ENCODE results near the gene MZF1. TPM values are rescaled to one million over a fixed set of nuclear protein-coding genes. Genes with fewer than 3 reads are reported as not detected.
A peak's percentile ranks its signal among the peaks of the same experiment; 100 is the strongest.

The MZF1 gene
- total RNA-seq, 1 experiment from 2014 or later: 33.0 TPM

GRCh38 chr19:58518256-58519086 is 54.7 kb downstream of the MZF1 start:
- Histone ChIP-seq H3K4me1 (ENCODE audit: control insufficient read depth in 1 of 2, insufficient read depth in 2 of 2, low read length in 2 of 2) (peaks cover 15 to 42% of the 10 kb centered on the region in 2 experiments), H2AFZ (ENCODE audit: low read depth, low read length, poor library complexity, severe bottlenecking) (no peak overlapping the region), H3K79me2 (ENCODE audit: insufficient read depth, low read length) (peaks cover 49% of the 10 kb centered on the region), H3K27me3 (ENCODE audit: insufficient read depth, low read length) (no peaks in the 10 kb centered on the region), H3K36me3 (ENCODE audit: control insufficient read depth in 1 of 2, insufficient read depth in 2 of 2, low read length in 2 of 2) (peaks cover 2 to 17% of the 10 kb centered on the region in 2 experiments; a peak in 2 of 4 replicates), H3K4me2 (ENCODE audit: low read length) (peak overlapping the region; percentile 91), H3K9ac (ENCODE audit: low read length) (peak overlapping the region; percentile 84), H4K20me1 (ENCODE audit: insufficient read depth) (no peaks in the 10 kb centered on the region), H3K4me3 (replicated peaks in 1 of 2; ENCODE audit: low read depth in 1 of 2, low read length in 2 of 2) (peak overlapping the region; percentile 78 to 90), H3K27ac (ENCODE audit: low read depth, low read length) (peak overlapping the region; percentile 91), H3K9me2 (ENCODE audit: insufficient read depth) (no peaks in the 10 kb centered on the region), H3K9me3 (ENCODE audit: control insufficient read depth in 1 of 2, insufficient read depth in 1 of 2, low read depth in 1 of 2, low read length in 2 of 2) (no peaks in the 10 kb centered on the region)
- no TSS peak for BruUV-seq (replicated peaks)
- ChIA-PET POLR2A (interaction anchor here (0.6 to 3.8 kb wide), 6 partner anchors 17 to 156 kb away, joined by 3 to 33 read pairs (median 8); partner anchors contain the start of genes CHMP2A, TRIM28 and ZNF497), CTCF (interaction anchor here (0.5 to 3.3 kb wide), 11 partner anchors 11 to 290 kb away, joined by 3 to 20 read pairs (median 4); partner anchors contain the start of genes CHMP2A, TRIM28, ZNF446 and ZNF497), RAD21 (ENCODE audit: low non-redundant PET in 1 of 2, low total read pairs in 2 of 2, uncharacterized antibody in 2 of 2, unreplicated experiment in 2 of 2) (interaction anchor here in 1 of 2 experiments (2.2 kb wide), 1 partner anchor 36 kb away, joined by 6 read pairs; the partner anchor contains the start of gene CHMP2A)
- intact Hi-C loops (cut with micrococcal nuclease): loop anchor here (1.0 to 5.0 kb wide), 3 partner anchors 26 to 301 kb away; partner anchors contain the start of genes TRIM28 and ZSCAN22
- DNase-seq (ENCODE audit: low read depth, low spot score) (no peak), ATAC-seq (no peak)
- TF ChIP-seq TCF7L2 (IDR thresholded peaks at IDR 0.05; ENCODE audit: borderline replicate concordance, extremely low read depth, insufficient read depth, insufficient read length) (no peak), SP1 (IDR thresholded peaks at IDR 0.05; ENCODE audit: low read depth) (no peak), EGR1 (IDR thresholded peaks at IDR 0.05; ENCODE audit: low read depth) (no peak), RAD21 (IDR thresholded peaks at IDR 0.05; ENCODE audit: low read depth) (no peak), FOSL1 (IDR thresholded peaks at IDR 0.05; ENCODE audit: low read depth) (no peak), REST (IDR thresholded peaks at IDR 0.05; ENCODE audit: low read depth) (no peak), ZFX (IDR thresholded peaks at IDR 0.05) (no peak), SIN3A (IDR thresholded peaks at IDR 0.05; ENCODE audit: low read depth) (no peak; the same call in 1 of the 2 replicates), ATF3 (IDR thresholded peaks at IDR 0.05) (no peak), POLR2A (IDR thresholded peaks at IDR 0.05; ENCODE audit: borderline replicate concordance, extremely low read depth, insufficient read depth, insufficient read length) (peak; percentile 32), CBX3 (IDR thresholded peaks at IDR 0.05; ENCODE audit: low read depth) (no peak), MAX (IDR thresholded peaks at IDR 0.05) (no peak), YY1 (IDR thresholded peaks at IDR 0.05; ENCODE audit: extremely low read depth, insufficient replicate concordance, low read depth, low read length) (no peak), EZH2 (IDR thresholded peaks at IDR 0.05) (no peak), POLR2AphosphoS5 (IDR thresholded peaks at IDR 0.05; ENCODE audit: low read depth, low read length) (peak; percentile 63)

All from HCT116 (cell line).